HUES48 (cell line): ENCODE results near the gene YIPF3.

Experiments
- H3K27ac ChIP-seq: one replicate; pipeline ENCODE4 v1.7.0; 2013; ENCODE audit warnings: low read depth, low read length, inconsistent platforms
- H3K27me3 ChIP-seq: 2 replicates; pipeline ENCODE4 v1.6.1; 2013; ENCODE audit warnings: mild to moderate bottlenecking, low read length; ENCODE audit not compliant: control insufficient read depth, insufficient read depth
- H3K36me3 ChIP-seq: 2 replicates; pipeline ENCODE4 v1.6.1; 2013; ENCODE audit warnings: low read length; ENCODE audit not compliant: control insufficient read depth, insufficient read depth
- H3K4me1 ChIP-seq: 2 replicates; pipeline ENCODE4 v1.6.1; 2013; ENCODE audit warnings: mild to moderate bottlenecking, low read length; ENCODE audit not compliant: control insufficient read depth, insufficient read depth
- H3K4me3 ChIP-seq: 2 replicates; pipeline ENCODE4 v1.5.1; 2013; ENCODE audit warnings: mild to moderate bottlenecking, low read depth, low read length
- H3K9ac ChIP-seq: 2 replicates; pipeline ENCODE4 v1.6.1; 2013; ENCODE audit warnings: mild to moderate bottlenecking, low read depth, low read length, moderate library complexity
- H3K9me3 ChIP-seq: 2 replicates; pipeline ENCODE4 v1.6.1; 2013; ENCODE audit warnings: low read length; ENCODE audit not compliant: control insufficient read depth, insufficient read depth

The YIPF3 gene

DNA sequence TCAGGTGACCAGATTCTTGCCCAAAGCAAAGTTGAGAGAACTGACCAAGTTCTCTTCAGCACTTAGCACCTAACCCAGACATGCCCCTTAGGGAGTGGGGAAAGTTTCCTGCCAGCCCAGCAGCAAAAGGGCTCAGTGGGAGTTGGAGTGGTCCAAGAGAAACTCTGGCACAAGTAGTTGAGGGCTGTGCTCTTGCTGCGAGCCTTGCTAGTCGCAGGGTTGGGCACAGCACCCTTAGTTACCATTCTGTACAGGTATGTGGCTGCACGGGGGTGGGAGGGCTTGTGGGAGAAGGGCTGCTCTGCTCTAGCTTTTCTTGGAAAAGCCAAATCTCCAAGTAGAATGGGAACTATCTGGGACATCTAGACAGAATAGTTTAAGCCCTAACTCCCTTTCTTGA, 6.6 kb upstream of the YIPF3 start:
- no peak overlapping the region for H3K27ac ChIP-seq
- no peaks in the 10 kb centered on the region for H3K27me3 ChIP-seq
- H3K9me3 ChIP-seq, result no peaks in the 10 kb centered on the region
- no peak overlapping the region for H3K4me3 ChIP-seq
- H3K9ac ChIP-seq, result no peak overlapping the region
- H3K36me3 ChIP-seq, result peaks cover 93% of the 10 kb centered on the region
- peaks cover 2% of the 10 kb centered on the region; the same call in 1 of the 2 replicates for H3K4me1 ChIP-seq

GRCh38 chr6:43522547-43523261, 6.0 kb upstream of the YIPF3 start:
- Histone ChIP-seq H3K9me3 (no peaks in the 10 kb centered on the region), H3K4me1 (peaks cover 6% of the 10 kb centered on the region; the same call in 1 of the 2 replicates), H3K4me3 (no peak overlapping the region), H3K27me3 (no peaks in the 10 kb centered on the region), H3K27ac (no peak overlapping the region), H3K36me3 (peaks cover 87% of the 10 kb centered on the region), H3K9ac (no peak overlapping the region)

DNA sequence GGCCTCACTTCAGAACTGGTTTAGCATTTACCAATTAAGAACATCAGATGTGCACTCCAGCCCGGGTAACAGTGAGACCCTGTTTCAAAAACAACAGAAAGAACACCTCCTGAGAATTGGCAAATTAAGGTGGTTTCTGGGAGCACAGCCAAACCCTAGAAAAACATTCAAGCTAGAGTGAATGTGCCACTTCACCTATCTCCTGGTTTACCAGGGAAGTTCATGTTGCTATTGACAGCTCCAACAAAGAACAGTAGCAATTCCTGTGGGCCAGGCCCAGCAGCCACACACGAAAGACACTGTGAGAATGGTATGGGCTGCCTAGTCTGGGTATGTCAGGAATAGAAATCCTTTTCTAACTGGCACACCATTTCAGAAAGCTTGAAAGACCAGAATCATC, 5.1 kb upstream of the YIPF3 start:
- Histone ChIP-seq H3K9me3 (no peaks in the 10 kb centered on the region), H3K36me3 (peaks cover 79% of the 10 kb centered on the region), H3K9ac (no peak overlapping the region), H3K4me1 (peaks cover 6% of the 10 kb centered on the region; the same call in 1 of the 2 replicates), H3K27ac (no peak overlapping the region), H3K27me3 (no peaks in the 10 kb centered on the region), H3K4me3 (no peak overlapping the region)

- Histone ChIP-seq H3K9me3 (no peaks in the 10 kb centered on the region), H3K36me3 (peaks cover 69% of the 10 kb centered on the region), H3K4me3 (no peak overlapping the region), H3K9ac (no peak overlapping the region), H3K27me3 (no peaks in the 10 kb centered on the region), H3K27ac (no peak overlapping the region), H3K4me1 (peaks cover 12% of the 10 kb centered on the region)
These were observed 3.4 kb upstream of the YIPF3 start for GRCh38 chr6:43520097-43520496.

GRCh38 chr6:43517505-43518357, 1.0 kb upstream of the YIPF3 start:
- no peaks in the 10 kb centered on the region for H3K27me3 ChIP-seq
- H3K9ac ChIP-seq, result peak overlapping the region; percentile 97
- peak overlapping the region; percentile 56 for H3K27ac ChIP-seq
- no peaks in the 10 kb centered on the region for H3K9me3 ChIP-seq
- peak overlapping the region; percentile 95 for H3K4me3 ChIP-seq
- peaks cover 12% of the 10 kb centered on the region for H3K4me1 ChIP-seq
- H3K36me3 ChIP-seq, result peaks cover 67% of the 10 kb centered on the region

- H3K9me3 ChIP-seq, result no peaks in the 10 kb centered on the region
- peaks cover 67% of the 10 kb centered on the region for H3K36me3 ChIP-seq
- H3K27me3 ChIP-seq, result no peaks in the 10 kb centered on the region
- peak overlapping the region; percentile 85 for H3K27ac ChIP-seq
- peak overlapping the region; percentile 86 for H3K9ac ChIP-seq
- H3K4me3 ChIP-seq, result peak overlapping the region; percentile 95
- H3K4me1 ChIP-seq, result peaks cover 21% of the 10 kb centered on the region
These were observed 394 bp downstream of the YIPF3 start for GRCh38 chr6:43516367-43516696.

DNA sequence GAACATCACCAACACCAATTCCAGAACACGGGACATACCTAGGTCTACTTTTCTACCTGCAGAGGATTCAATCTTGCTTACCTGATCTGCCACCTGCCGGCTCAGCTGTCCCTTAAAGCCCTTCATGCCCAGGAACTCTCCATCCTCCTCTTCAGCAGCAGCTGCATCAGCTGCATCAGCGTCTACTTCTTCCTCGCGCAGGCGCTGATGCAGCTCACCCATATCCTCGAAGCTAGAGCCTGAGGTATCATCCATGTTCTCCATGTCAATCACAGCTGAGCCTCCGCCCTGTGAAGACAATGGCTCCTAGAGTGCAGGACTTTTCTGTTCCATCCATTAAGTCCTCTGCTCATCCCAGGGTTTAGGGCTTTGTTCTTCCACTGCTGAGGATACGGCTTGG, 918 bp downstream of the YIPF3 start:
- H3K27me3 ChIP-seq, result no peaks in the 10 kb centered on the region
- no peak overlapping the region for H3K27ac ChIP-seq
- H3K4me3 ChIP-seq, result peak overlapping the region; percentile 95
- H3K36me3 ChIP-seq, result peaks cover 67% of the 10 kb centered on the region
- H3K4me1 ChIP-seq, result peaks cover 23% of the 10 kb centered on the region
- H3K9ac ChIP-seq, result peak overlapping the region; percentile 18; the same call in 1 of the 2 replicates
- H3K9me3 ChIP-seq, result no peaks in the 10 kb centered on the region

DNA sequence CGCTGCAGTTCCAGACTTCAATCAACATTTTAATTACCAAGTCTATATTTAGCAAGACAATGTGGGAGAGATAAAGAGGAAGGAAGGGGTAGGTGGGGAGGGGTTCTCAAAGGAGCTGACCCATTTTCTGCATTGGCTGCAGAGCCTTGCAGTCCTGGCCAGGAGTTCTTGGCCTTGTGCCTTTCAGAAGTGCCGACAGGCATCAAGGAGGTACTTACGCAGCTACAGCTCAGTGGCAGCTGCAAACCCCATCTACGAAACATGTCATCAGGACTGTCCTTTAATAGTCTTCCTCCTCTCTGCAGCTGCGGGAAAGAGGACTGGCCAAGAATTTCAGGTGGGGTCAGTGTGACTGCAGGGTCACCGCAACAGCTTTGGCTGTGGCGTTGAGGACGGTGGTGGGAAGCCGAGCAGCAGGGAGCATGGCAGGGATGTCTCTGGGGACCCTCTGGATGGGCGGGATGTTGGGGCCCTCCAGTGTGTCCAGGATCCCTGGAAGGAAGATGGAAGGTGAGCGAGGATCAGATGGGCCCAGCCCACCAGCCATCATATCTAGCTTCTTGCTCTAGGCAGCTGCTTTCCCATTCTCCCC, 4.8 kb downstream of the YIPF3 start:
- Histone ChIP-seq H3K4me3 (no peak overlapping the region), H3K27ac (peak overlapping the region; percentile 39), H3K36me3 (peaks cover 47% of the 10 kb centered on the region), H3K27me3 (peaks cover 29% of the 10 kb centered on the region), H3K9ac (no peak overlapping the region), H3K9me3 (no peaks in the 10 kb centered on the region), H3K4me1 (peaks cover 24% of the 10 kb centered on the region)

DNA sequence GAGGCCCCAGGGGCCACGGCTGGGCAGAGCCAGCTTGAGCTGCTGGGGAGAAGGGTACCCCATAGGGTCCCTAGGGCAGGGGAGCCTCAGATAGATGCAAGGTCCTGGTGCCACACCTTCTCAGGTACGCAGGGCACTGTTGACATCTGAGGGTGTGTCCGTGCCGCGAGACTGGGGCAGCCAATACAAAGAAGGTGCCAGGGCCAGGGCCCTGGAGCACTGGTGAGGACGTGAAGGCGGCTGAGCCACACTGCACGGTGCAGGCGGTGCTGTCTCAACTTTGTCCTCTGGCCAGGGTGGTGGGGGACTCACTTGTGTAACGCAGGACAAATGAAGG, 5.9 kb downstream of the YIPF3 start:
- Histone ChIP-seq H3K36me3 (peaks cover 51% of the 10 kb centered on the region), H3K9me3 (no peaks in the 10 kb centered on the region), H3K9ac (no peak overlapping the region), H3K27me3 (peaks cover 29% of the 10 kb centered on the region), H3K4me1 (peaks cover 21% of the 10 kb centered on the region), H3K27ac (no peak overlapping the region), H3K4me3 (peak overlapping the region; percentile 60; the same call in 1 of the 2 replicates)

DNA sequence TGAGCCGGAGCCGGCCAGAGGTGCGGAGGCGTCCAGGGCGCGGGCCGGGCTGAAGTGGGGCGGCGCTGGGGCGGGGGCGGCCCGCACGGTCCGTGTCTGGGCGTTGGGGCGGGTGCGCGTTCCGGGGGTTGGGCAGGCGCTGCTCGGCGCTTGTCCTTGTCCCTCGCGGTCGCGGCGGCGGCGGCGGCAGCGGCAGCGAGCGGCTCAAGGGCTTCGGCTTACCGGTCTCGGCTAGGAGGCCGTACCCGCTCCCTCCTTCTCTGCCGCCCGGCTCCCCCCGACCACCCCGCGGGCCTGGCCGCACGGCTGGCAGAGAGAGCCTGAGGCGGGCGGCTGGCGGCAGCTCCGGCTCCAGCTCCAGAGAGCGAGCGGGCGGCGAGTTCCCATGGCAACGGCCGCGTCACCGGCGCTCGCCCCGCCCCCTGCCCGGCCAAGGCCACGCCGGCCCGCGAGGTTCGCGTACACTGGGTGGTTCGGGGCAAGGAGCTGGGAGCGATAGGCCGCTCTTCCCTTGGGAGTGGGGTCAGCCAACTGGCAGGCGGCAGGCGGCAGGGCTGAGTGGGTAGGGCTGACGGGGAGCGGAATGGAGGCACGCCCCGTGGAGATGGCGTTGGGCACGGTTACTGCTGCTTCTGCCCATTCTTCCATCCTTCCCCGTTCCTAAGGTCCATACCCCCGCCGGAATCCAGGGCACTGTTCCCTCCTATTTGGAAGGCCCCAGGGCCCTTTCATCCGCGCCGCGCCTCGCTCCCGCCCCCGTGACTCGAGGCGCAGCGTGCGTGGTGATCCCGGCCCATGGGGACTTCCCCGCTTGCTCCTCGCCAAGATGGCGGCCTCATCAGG, 6.5 kb downstream of the YIPF3 start, which contains the start of gene LRRC73:
Gene LRRC73, minus strand, starts transcription at position 363 of the 843 bp plus-strand sequence. CDS start 561 bp downstream, outside the sequence.
- Histone ChIP-seq H3K4me1 (peaks cover 18% of the 10 kb centered on the region; the same call in 1 of the 2 replicates), H3K27ac (no peak within 1 kb of the TSS), H3K9me3 (no peaks in the 10 kb centered on the region), H3K36me3 (peaks cover 51% of the 10 kb centered on the region), H3K9ac (no peak within 1 kb of the TSS), H3K27me3 (peaks cover 29% of the 10 kb centered on the region), H3K4me3 (peak within 1 kb of the TSS; percentile 60)
